SK-N-MC (cell line): ENCODE data around the gene SGTA.

Source experiments
- DNase-seq: peaks from one replicate; pipeline ENCODE4 v3.0.0-alpha.2; 2011; ENCODE audit warnings: low read depth, low spot score
- H3K27ac ChIP-seq: fragments of 200-600 bp; sonication (generic); 2 replicates; pipeline ENCODE4 v1.5.1; 2016; ENCODE audit warnings: mixed run types
- H3K36me3 ChIP-seq: fragments of 200-600 bp; sonication (generic); 2 replicates; pipeline ENCODE4 v1.6.1; 2017; ENCODE audit warnings: antibody characterized with exemption, low read length, mixed read lengths; ENCODE audit not compliant: insufficient read depth
- H3K4me3 ChIP-seq: fragments of 200-600 bp; sonication (generic); 2 replicates; pipeline ENCODE4 v1.5.1; 2016
- H3K9ac ChIP-seq: fragments of 200-600 bp; sonication (generic); 2 replicates; pipeline ENCODE4 v1.8.0; 2017; ENCODE audit warnings: mixed run types, mixed read lengths; ENCODE audit not compliant: insufficient read length
- H3K9me3 ChIP-seq: fragments of 200-600 bp; sonication (generic); 2 replicates; pipeline ENCODE4 v1.6.1; 2017; ENCODE audit warnings: low read depth, mild to moderate bottlenecking, antibody characterized with exemption, low read length, moderate library complexity, mixed read lengths
- EZH2 ChIP-seq: fragments of 200-600 bp; sonication (generic); IDR thresholded peaks from one replicate; pipeline ENCODE4 v1.6.1; 2017; ENCODE audit warnings: antibody characterized with exemption
- FOXP2 ChIP-seq: optimal IDR thresholded peaks from 2 replicates; pipeline ENCODE3; 2011; ENCODE audit warnings: mild to moderate bottlenecking, moderate library complexity; ENCODE audit not compliant: insufficient read depth; ENCODE audit errors: extremely low read length, control extremely low read depth
- POLR2AphosphoS5 ChIP-seq: IDR thresholded peaks from 2 replicates; pipeline ENCODE4 v1.6.1; 2012; ENCODE audit warnings: mild to moderate bottlenecking, low read depth, low read length, borderline replicate concordance

Gene SGTA

DNA sequence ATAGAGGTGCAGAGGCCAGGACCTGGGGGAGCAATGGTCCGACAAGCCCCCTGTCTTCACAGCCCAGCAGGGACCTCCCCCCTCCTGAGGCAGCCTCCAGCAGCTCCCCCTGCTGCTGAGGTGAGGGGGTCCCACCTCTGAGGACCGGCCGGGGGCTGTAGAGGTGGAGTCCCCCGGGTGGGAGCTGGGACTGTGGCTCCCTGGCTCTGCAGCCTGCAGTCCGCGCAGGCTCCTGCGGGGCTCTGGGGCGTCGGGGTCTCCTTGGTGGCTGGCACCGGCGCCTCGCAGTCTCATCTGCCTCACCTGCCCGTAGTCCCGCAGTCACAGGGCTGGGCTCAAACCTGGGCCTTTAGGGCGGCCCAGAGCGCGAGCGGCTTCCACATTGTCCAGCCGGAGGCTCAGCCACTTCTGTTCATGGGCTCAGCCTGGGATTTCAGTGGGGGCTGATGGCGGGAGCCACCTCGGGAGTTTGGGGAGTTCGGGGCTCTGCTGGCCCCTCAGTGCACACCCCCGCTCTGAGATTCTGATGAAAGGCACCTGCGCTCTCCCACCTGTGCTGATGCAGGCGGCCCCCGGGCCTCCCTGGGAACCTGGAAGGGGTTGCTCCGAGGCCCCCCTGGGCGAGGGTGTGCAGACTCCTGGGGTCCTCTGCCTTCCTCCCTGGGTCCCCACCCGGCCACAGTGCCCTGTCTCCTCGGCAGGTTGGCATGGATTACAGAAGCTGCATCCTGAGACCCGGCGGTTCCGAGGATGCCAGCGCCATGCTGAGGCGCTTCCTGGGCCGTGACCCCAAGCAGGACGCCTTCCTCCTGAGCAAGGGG, 29.6 kb upstream of the SGTA start:
- TF ChIP-seq EZH2 (no peak), POLR2AphosphoS5 (no peak), FOXP2 (no peak)
- peaks cover 21% of the 10 kb centered on the region; the same call in 1 of the 2 replicates for H3K36me3 ChIP-seq
- H3K27ac ChIP-seq: no peak overlapping the region
- no peak for DNase-seq
- H3K4me3 ChIP-seq: no peak overlapping the region
- H3K9ac ChIP-seq: no peak overlapping the region
- no peaks in the 10 kb centered on the region for H3K9me3 ChIP-seq

DNA sequence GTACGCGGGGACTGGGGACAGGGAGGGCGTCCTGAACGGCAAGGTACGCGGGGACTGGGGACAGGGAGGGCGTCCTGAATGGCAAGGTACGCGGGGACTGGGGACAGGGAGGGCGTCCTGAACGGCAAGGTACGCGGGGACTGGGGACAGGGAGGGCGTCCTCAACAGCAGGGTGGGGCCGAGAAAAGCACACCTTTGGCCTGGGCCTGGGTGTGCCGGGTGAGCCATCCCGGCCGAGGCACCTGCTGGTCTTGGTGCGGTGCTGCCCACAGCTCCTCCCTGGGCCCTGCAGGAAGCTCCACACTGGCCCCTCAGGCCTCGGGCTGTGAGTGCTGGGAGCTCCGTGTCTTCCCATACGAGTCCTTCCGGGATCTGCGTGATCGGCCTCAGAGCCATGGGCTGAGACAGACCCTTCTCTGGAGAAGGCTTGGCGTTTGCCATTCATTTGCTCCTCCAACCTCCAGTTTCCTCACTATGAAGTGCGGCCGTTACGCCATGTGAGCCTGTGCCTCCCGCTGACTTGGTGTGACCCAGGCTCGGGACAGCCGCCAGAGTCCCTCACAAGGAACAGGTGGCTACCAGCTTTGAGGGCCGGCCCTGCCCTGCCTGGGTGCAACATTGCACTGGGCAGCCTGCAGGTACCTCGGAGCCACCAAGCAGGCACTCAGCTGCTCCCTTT, 28.8 kb upstream of the SGTA start:
- Histone ChIP-seq H3K4me3 (no peak overlapping the region), H3K9me3 (no peaks in the 10 kb centered on the region), H3K9ac (no peak overlapping the region), H3K27ac (no peak overlapping the region), H3K36me3 (peaks cover 28% of the 10 kb centered on the region; the same call in 1 of the 2 replicates)
- no peak; the same call in 1 of the 2 replicates for TF ChIP-seq POLR2AphosphoS5
- TF ChIP-seq FOXP2: no peak
- no peak for TF ChIP-seq EZH2
- DNase-seq: no peak

DNA sequence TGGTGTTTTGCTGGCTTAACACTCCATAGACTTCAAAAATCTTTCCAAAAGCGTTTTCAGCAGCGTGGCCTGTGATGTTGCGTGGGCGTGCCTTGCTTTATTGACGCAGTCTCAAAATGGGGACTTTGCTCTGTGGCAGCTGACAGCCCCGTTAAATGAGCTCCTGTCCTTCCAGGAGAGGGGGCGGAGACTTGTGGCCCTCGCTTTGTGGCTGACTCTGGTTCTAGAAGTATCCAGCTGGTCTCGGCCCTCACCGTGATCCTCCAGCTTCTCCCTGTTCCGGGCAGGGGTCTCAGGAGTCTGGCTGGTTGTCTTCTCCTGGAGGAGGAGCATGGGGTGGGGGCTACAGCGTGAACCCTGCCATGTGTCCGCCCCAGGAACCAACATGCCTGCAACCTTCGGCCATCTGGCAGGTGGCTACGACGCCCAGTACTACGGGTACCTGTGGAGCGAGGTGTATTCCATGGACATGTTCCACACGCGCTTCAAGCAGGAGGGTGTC, 28.2 kb upstream of the SGTA start:
- no peak overlapping the region for H3K9ac ChIP-seq
- TF ChIP-seq POLR2AphosphoS5: no peak
- no peak for TF ChIP-seq FOXP2
- TF ChIP-seq EZH2: no peak
- peaks cover 34% of the 10 kb centered on the region; the same call in 1 of the 2 replicates for H3K36me3 ChIP-seq
- no peak overlapping the region for H3K27ac ChIP-seq
- no peak for DNase-seq
- H3K9me3 ChIP-seq: no peaks in the 10 kb centered on the region
- no peak overlapping the region for H3K4me3 ChIP-seq

DNA sequence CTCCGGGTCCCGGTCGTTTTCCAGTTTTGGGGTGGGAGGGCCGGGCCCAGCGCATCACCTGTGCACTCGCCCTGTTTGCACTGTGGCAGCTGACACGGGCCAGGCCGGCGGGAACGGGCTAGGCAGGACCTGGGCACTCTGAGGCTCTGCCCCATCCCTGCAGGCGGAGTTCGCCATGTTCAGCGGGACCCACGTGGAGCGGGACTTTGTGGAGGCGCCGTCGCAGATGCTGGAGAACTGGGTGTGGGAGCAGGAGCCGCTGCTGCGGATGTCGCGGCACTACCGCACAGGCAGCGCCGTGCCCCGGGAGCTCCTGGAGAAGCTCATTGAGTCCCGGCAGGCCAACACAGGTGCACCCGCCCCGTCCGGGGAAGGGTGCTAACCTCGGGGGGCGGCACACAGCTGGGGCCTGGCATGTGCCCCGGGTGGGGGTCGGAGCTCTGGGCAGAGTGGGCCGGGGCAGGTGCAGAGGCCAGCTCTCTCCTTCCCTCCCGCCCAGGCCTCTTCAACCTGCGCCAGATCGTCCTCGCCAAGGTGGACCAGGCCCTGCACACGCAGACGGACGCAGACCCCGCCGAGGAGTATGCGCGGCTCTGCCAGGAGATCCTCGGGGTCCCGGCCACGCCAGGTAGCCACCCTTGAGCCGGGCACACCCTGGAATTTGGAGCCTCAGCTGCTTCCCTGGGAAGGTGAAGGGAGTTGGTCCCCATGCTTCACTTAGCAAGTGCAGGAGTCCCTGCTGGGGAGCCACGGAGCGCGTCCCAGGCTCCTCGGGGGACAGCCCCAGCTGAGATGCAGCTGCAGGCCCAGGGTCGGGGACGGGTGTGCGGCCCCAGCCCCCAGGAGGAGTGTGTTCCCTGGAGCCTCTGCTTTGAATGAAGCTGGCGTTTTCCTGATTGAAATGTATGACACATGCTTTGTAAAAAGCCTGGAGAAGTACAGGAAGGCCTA, 27.3 kb upstream of the SGTA start:
- H3K9ac ChIP-seq: no peak overlapping the region
- H3K9me3 ChIP-seq: no peaks in the 10 kb centered on the region
- H3K27ac ChIP-seq: no peak overlapping the region
- DNase-seq: no peak
- H3K4me3 ChIP-seq: no peak overlapping the region
- peaks cover 39% of the 10 kb centered on the region for H3K36me3 ChIP-seq
- no peak for TF ChIP-seq FOXP2
- TF ChIP-seq POLR2AphosphoS5: no peak
- no peak for TF ChIP-seq EZH2

DNA sequence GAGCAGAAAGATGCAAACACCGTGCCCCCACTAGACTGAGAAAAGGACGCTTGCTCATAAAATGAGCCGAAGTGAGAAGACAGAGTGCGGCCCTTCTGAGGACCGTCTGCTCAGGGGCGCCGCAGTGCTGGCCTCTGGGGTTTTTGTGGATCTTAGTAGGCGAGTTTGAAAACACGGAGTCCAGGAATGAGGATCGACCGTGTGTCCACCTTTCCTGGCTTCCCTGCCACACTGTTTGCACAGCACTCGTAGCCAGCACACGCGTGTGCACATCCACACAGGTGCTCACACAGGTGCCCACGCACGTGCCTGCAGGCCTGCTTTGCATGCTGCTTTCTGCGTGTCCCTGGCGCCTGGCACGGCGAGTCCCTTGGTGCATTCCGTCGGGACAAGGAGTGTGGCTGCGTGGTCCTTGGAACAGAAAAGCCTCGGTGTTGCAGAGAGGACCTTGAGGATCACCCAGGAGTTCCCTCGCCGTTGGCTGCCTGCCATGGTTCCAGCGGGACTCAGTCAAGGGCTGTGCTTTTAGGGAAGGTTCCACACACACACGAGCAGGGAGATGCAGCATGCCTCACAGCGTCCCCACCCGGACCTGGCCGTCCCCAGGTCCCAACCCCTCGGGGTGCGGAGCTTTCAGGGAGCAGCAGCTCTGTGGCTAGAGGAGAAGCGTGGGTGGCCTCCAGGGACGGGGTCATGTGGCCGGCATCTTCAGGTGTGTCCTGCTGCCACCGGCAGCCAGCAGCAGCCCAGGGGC, 26.5 kb upstream of the SGTA start:
- Histone ChIP-seq H3K27ac (no peak overlapping the region), H3K9me3 (no peaks in the 10 kb centered on the region), H3K36me3 (peaks cover 47% of the 10 kb centered on the region), H3K9ac (no peak overlapping the region), H3K4me3 (no peak overlapping the region)
- DNase-seq: no peak
- no peak for TF ChIP-seq FOXP2
- no peak for TF ChIP-seq EZH2
- TF ChIP-seq POLR2AphosphoS5: no peak

DNA sequence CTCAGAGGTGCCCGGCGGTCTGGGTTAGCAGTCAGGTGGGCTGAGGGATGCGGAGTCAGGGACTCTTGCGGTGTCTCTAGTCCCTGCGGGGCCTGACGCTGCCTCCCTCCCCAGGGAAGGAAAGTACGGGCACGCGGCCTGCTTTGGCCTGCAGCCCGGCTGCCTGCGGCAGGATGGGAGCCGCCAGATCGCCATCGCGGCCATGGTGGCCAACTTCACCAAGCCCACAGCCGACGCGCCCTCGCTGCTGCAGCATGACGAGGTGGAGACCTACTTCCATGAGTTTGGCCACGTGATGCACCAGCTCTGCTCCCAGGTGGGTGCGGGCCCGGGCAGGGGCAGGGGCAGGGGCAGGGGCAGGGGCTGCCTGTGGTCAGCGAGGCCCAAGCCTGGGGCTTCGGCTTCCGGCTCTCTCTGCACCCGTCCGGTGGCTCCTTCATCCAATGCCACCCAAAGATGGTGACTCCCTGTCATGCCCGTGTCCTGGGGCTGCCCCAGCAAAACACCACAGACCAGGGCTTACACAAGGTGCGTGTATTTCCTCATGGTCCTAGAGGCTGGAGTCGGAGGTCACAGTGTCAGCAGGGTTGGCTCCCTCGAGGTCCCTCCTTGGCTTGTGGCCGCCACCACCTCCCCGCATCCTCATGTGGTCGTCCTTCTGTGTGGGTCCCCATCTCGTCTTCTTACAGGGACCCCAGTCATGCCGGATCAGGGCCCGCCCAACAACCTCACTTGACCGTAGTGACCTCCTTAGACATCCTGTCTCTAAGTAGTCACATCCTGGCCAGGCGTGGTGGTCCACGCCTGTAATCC, 25.3 kb upstream of the SGTA start:
- Histone ChIP-seq H3K4me3 (no peak overlapping the region), H3K27ac (no peak overlapping the region), H3K36me3 (peaks cover 47% of the 10 kb centered on the region), H3K9me3 (no peaks in the 10 kb centered on the region), H3K9ac (no peak overlapping the region)
- TF ChIP-seq POLR2AphosphoS5 (no peak), FOXP2 (no peak), EZH2 (no peak)
- no peak for DNase-seq

DNA sequence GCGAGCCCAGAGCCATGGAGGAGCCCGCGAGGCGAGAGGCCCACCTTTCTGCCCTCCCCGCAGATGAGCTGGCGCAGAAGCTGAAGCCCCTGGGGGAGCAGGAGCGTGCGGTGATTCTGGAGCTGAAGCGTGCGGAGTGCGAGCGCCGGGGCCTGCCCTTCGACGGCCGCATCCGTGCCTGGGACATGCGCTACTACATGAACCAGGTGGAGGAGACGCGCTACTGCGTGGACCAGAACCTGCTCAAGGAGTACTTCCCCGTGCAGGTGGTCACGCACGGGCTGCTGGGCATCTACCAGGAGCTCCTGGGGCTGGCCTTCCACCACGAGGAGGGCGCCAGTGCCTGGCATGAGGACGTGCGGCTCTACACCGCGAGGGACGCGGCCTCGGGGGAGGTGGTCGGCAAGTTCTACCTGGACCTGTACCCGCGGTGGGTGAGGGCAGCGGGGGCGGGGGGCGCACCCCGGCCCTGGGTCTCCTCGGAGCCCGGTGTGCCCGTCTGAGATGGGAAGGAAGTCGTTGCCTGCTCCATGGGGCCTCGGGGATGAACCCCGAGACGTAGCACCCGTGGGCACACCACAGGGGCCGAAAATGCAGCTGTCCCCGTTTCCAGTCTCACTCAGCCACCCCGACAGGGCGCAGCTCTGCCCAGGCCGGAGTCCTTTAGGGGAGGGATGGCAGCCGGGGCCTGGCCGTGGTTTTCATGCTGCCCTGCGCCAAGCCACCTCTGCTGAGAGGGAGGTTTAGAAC, 24.5 kb upstream of the SGTA start:
- Histone ChIP-seq H3K4me3 (no peak overlapping the region), H3K36me3 (peaks cover 47% of the 10 kb centered on the region), H3K27ac (no peak overlapping the region), H3K9ac (no peak overlapping the region), H3K9me3 (no peaks in the 10 kb centered on the region)
- TF ChIP-seq FOXP2 (no peak), EZH2 (no peak)
- no peak for DNase-seq
